Measurements from ENCODE around the gene TPRA1.

Gene TPRA1

GRCh38 chr3:127541320-127541719, 49.2 kb downstream of the TPRA1 start:
- Histone ChIP-seq H3K4me1 (ENCODE audit: insufficient read depth, low read length) (peaks cover 5% of the 10 kb centered on the region), H3K27ac (ENCODE audit: low read depth, low read length) (no peak overlapping the region), H3K9ac (ENCODE audit: low read length) (no peak overlapping the region), H3K9me3 (ENCODE audit: low read length) (no peaks in the 10 kb centered on the region), H3K36me3 (ENCODE audit: insufficient read depth, low read length) (no peaks in the 10 kb centered on the region), H3K4me3 (ENCODE audit: low read depth in 1 of 2, low read length in 2 of 2) (no peak overlapping the region), H3K27me3 (ENCODE audit: control insufficient read depth in 1 of 2, insufficient read depth in 2 of 2, low read length in 2 of 2) (peaks cover 0 to 1% of the 10 kb centered on the region in 2 donors)

GRCh38 chr3:127539366-127540060, 51.0 kb downstream of the TPRA1 start:
- Histone ChIP-seq H3K36me3 (ENCODE audit: insufficient read depth, low read length) (no peaks in the 10 kb centered on the region), H3K9ac (ENCODE audit: low read length) (no peak overlapping the region), H3K9me3 (ENCODE audit: low read length) (no peaks in the 10 kb centered on the region), H3K27ac (ENCODE audit: low read depth, low read length) (no peak overlapping the region), H3K4me1 (ENCODE audit: insufficient read depth, low read length) (peaks cover 2% of the 10 kb centered on the region), H3K4me3 (ENCODE audit: low read depth in 1 of 2, low read length in 2 of 2) (no peak overlapping the region), H3K27me3 (ENCODE audit: control insufficient read depth in 1 of 2, insufficient read depth in 2 of 2, low read length in 2 of 2) (peaks cover 0 to 4% of the 10 kb centered on the region in 2 donors)

- H3K4me1 ChIP-seq (ENCODE audit: insufficient read depth, low read length): no peaks in the 10 kb centered on the region
- no peak overlapping the region for H3K27ac ChIP-seq (ENCODE audit: low read depth, low read length)
- no peaks in the 10 kb centered on the region for H3K9me3 ChIP-seq (ENCODE audit: low read length)
- H3K4me3 ChIP-seq (ENCODE audit: low read depth in 1 of 2, low read length in 2 of 2): no peak overlapping the region
- peaks cover 0 to 4% of the 10 kb centered on the region in 2 donors for H3K27me3 ChIP-seq (ENCODE audit: control insufficient read depth in 1 of 2, insufficient read depth in 2 of 2, low read length in 2 of 2)
- H3K36me3 ChIP-seq (ENCODE audit: insufficient read depth, low read length): no peaks in the 10 kb centered on the region
- H3K9ac ChIP-seq (ENCODE audit: low read length): no peak overlapping the region
Observed at GRCh38 chr3:127538569-127538968, 52.0 kb downstream of the TPRA1 start.

- H3K4me3 ChIP-seq (ENCODE audit: low read depth in 1 of 2, low read length in 2 of 2): no peak overlapping the region
- no peak overlapping the region for H3K27ac ChIP-seq (ENCODE audit: low read depth, low read length)
Observed at GRCh38 chr3:127536830-127537812, 53.4 kb downstream of the TPRA1 start.

GRCh38 chr3:127535901-127536829, 54.4 kb downstream of the TPRA1 start:
- peaks cover 0 to 4% of the 10 kb centered on the region in 2 donors for H3K27me3 ChIP-seq (ENCODE audit: control insufficient read depth in 1 of 2, insufficient read depth in 2 of 2, low read length in 2 of 2)
- no peak overlapping the region for H3K9ac ChIP-seq (ENCODE audit: low read length)
- no peak overlapping the region for H3K27ac ChIP-seq (ENCODE audit: low read depth, low read length)
- H3K9me3 ChIP-seq (ENCODE audit: low read length): no peaks in the 10 kb centered on the region
- no peak overlapping the region for H3K4me3 ChIP-seq (ENCODE audit: low read depth in 1 of 2, low read length in 2 of 2)
- H3K36me3 ChIP-seq (ENCODE audit: insufficient read depth, low read length): no peaks in the 10 kb centered on the region
- H3K4me1 ChIP-seq (ENCODE audit: insufficient read depth, low read length): no peaks in the 10 kb centered on the region

More at GRCh38 chr3:127536830-127537812, 53.4 kb downstream of the TPRA1 start:
- H3K27me3 ChIP-seq (ENCODE audit: control insufficient read depth in 1 of 2, insufficient read depth in 2 of 2, low read length in 2 of 2): peaks cover 0 to 4% of the 10 kb centered on the region in 2 donors
- H3K36me3 ChIP-seq (ENCODE audit: insufficient read depth, low read length): no peaks in the 10 kb centered on the region
- H3K4me1 ChIP-seq (ENCODE audit: insufficient read depth, low read length): no peaks in the 10 kb centered on the region
- no peak overlapping the region for H3K9ac ChIP-seq (ENCODE audit: low read length)
- H3K9me3 ChIP-seq (ENCODE audit: low read length): no peaks in the 10 kb centered on the region

GRCh38 chr3:127535106-127535785, 55.3 kb downstream of the TPRA1 start:
- Histone ChIP-seq H3K36me3 (ENCODE audit: insufficient read depth, low read length) (no peaks in the 10 kb centered on the region), H3K9ac (ENCODE audit: low read length) (no peak overlapping the region), H3K27ac (ENCODE audit: low read depth, low read length) (no peak overlapping the region), H3K4me1 (ENCODE audit: insufficient read depth, low read length) (no peaks in the 10 kb centered on the region), H3K9me3 (ENCODE audit: low read length) (no peaks in the 10 kb centered on the region), H3K27me3 (ENCODE audit: control insufficient read depth in 1 of 2, insufficient read depth in 2 of 2, low read length in 2 of 2) (peaks cover 0 to 4% of the 10 kb centered on the region in 2 donors), H3K4me3 (ENCODE audit: low read depth in 1 of 2, low read length in 2 of 2) (no peak overlapping the region)

GRCh38 chr3:127534564-127534963, 56.0 kb downstream of the TPRA1 start:
- Histone ChIP-seq H3K4me1 (ENCODE audit: insufficient read depth, low read length) (no peaks in the 10 kb centered on the region), H3K9ac (ENCODE audit: low read length) (no peak overlapping the region), H3K27ac (ENCODE audit: low read depth, low read length) (no peak overlapping the region), H3K27me3 (ENCODE audit: control insufficient read depth in 1 of 2, insufficient read depth in 2 of 2, low read length in 2 of 2) (peaks cover 0 to 4% of the 10 kb centered on the region in 2 donors), H3K36me3 (ENCODE audit: insufficient read depth, low read length) (no peaks in the 10 kb centered on the region), H3K4me3 (ENCODE audit: low read depth in 1 of 2, low read length in 2 of 2) (no peak overlapping the region), H3K9me3 (ENCODE audit: low read length) (no peaks in the 10 kb centered on the region)

GRCh38 chr3:127534161-127534451, 56.4 kb downstream of the TPRA1 start:
- H3K36me3 ChIP-seq (ENCODE audit: insufficient read depth, low read length): no peaks in the 10 kb centered on the region
- no peaks in the 10 kb centered on the region for H3K4me1 ChIP-seq (ENCODE audit: insufficient read depth, low read length)
- H3K9ac ChIP-seq (ENCODE audit: low read length): no peak overlapping the region
- no peak overlapping the region for H3K27ac ChIP-seq (ENCODE audit: low read depth, low read length)
- H3K9me3 ChIP-seq (ENCODE audit: low read length): no peaks in the 10 kb centered on the region
- H3K4me3 ChIP-seq (ENCODE audit: low read depth in 1 of 2, low read length in 2 of 2): no peak overlapping the region
- H3K27me3 ChIP-seq (ENCODE audit: control insufficient read depth in 1 of 2, insufficient read depth in 2 of 2, low read length in 2 of 2): peaks cover 0 to 4% of the 10 kb centered on the region in 2 donors

GRCh38 chr3:127532561-127533203, 57.9 kb downstream of the TPRA1 start:
- Histone ChIP-seq H3K36me3 (ENCODE audit: insufficient read depth, low read length) (no peaks in the 10 kb centered on the region), H3K27ac (ENCODE audit: low read depth, low read length) (no peak overlapping the region), H3K9me3 (ENCODE audit: low read length) (no peaks in the 10 kb centered on the region), H3K4me1 (ENCODE audit: insufficient read depth, low read length) (no peaks in the 10 kb centered on the region), H3K9ac (ENCODE audit: low read length) (no peak overlapping the region), H3K27me3 (ENCODE audit: control insufficient read depth in 1 of 2, insufficient read depth in 2 of 2, low read length in 2 of 2) (peaks cover 0 to 4% of the 10 kb centered on the region in 2 donors), H3K4me3 (ENCODE audit: low read depth in 1 of 2, low read length in 2 of 2) (no peak overlapping the region)

GRCh38 chr3:127531821-127532220, 58.7 kb downstream of the TPRA1 start:
- Histone ChIP-seq H3K9ac (ENCODE audit: low read length) (no peak overlapping the region), H3K4me1 (ENCODE audit: insufficient read depth, low read length) (no peaks in the 10 kb centered on the region), H3K4me3 (ENCODE audit: low read depth in 1 of 2, low read length in 2 of 2) (no peak overlapping the region), H3K36me3 (ENCODE audit: insufficient read depth, low read length) (no peaks in the 10 kb centered on the region), H3K27me3 (ENCODE audit: control insufficient read depth in 1 of 2, insufficient read depth in 2 of 2, low read length in 2 of 2) (peaks cover 0 to 4% of the 10 kb centered on the region in 2 donors), H3K9me3 (ENCODE audit: low read length) (no peaks in the 10 kb centered on the region), H3K27ac (ENCODE audit: low read depth, low read length) (no peak overlapping the region)

Measured in muscle layer of colon (tissue), 2 donors.